Right lobe of liver (tissue), 4 donors: ENCODE results near the gene POR.

Experiments
- POLR2A ChIP-seq: fragments of 450-650 bp; IDR thresholded peaks from one replicate; pipeline ENCODE4 v1.6.1; 2017; ENCODE audit warnings: antibody characterized with exemption, mild to moderate bottlenecking
- TF ChIP-seq, protein P1 (sequence below), 4 donors: fragments of 200-600 bp in 3 of 4; fragments of 450-650 bp in 1 of 4; IDR thresholded peaks; one replicate each; pipeline versions ENCODE4 v1.5.1 to v1.8.0; 2016 to 2022; ENCODE audit warnings: antibody characterized with exemption in 4 of 4, mild to moderate bottlenecking in 2 of 4
- donor health status: DM: no; HTN: no; CAD: no.
- donor health status: DM: no; HTN: no; CAD: no.
- donor health status: DM: no; HTN: yes; CAD: no.

DNA sequence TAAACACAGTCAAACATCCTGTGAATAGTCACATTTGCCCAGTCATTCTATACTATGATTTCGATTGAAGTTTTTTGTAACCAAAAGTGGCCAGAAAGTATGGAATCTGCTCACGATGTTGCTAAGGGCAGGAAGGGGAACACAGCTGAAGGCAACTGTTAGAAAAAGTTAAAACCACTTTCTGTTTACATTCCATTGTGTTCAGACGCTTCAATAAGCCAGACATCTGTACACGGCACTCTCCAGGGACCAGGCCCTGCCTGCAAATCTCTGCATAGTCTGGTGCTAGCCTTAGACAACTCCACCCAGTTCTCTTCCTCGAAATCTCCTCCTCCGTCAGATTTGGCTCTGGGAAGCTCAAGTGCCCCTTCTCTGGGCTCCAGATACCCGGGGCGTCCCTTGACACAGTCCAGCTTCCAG, 96.5 kb downstream of the POR start:
- TF ChIP-seq, protein P1, sequence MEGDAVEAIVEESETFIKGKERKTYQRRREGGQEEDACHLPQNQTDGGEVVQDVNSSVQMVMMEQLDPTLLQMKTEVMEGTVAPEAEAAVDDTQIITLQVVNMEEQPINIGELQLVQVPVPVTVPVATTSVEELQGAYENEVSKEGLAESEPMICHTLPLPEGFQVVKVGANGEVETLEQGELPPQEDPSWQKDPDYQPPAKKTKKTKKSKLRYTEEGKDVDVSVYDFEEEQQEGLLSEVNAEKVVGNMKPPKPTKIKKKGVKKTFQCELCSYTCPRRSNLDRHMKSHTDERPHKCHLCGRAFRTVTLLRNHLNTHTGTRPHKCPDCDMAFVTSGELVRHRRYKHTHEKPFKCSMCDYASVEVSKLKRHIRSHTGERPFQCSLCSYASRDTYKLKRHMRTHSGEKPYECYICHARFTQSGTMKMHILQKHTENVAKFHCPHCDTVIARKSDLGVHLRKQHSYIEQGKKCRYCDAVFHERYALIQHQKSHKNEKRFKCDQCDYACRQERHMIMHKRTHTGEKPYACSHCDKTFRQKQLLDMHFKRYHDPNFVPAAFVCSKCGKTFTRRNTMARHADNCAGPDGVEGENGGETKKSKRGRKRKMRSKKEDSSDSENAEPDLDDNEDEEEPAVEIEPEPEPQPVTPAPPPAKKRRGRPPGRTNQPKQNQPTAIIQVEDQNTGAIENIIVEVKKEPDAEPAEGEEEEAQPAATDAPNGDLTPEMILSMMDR (IDR thresholded peaks at IDR 0.05): no peak
- TF ChIP-seq POLR2A: no peak
